Putamen (tissue), 1 donor: ENCODE results near the gene NDUFB11.

Experiments
- DNase-seq: peaks from one replicate; pipeline ENCODE4 v3.0.0-alpha.2; 2016; ENCODE audit warnings: low spot score

NDUFB11 gene

GRCh38 chrX:47174846-47175587 is 30.5 kb upstream of the NDUFB11 start:
- no peak for DNase-seq

DNA sequence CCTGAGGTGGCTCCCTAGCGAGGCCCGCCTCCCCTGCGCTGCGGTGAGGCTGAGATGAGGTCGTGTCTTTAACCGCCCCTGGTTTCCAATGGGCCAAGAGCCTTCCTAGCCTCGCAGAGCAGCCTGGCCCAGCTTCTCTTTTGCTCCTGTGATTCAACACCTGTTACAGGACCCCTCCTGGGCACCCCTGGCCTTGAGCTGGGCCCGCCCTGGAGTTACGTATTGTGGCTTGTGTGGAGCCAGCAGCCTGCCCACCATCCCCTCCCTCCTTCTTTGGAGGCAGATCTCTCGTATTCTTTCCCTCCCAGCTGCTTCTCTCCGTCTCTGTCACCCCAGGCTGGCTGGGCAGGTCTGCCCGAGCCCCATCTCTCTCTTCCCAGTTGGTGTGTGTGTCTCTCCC is 29.9 kb upstream of the NDUFB11 start:
- no peak for DNase-seq

DNA sequence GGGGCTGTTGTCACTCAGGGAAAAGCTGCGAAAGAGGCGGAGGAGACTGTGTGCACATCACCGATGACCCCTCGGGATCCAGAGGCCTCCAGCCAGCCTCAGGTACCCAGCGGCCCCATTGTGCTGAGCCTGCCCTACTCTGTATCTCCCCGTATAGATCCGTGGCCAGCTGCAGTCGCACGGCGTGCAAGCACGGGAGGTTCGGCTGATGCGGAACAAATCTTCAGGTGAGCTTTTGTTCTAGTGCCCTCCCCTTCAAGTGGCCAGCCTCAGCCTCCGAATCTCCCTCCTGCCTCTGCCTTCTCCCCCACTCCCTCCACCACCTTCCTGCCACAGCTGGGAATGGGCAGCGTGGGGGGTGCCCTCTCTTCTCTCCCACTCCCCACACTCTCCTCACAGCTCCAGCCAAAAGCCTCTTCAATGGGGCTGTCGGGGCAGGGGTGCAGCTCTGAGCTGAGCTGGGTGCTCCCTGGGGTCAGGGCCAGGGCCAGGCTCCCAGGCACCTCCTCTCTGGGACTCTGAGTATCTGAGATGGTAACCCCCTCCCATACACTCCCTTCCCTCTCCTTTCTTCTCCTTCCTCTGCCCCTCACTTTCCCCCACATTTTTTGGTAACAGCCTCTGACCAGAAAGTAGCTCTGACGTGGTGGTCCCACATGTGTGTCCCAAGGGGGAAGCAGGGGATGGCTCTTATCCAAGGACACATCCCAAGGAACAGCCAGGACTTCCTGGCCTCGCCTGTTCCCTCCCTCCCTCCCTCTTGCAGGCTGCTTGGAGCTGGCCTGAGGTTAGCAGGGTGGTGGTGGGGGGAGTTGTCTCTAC is 28.7 kb upstream of the NDUFB11 start:
- DNase-seq = no peak

- no peak for DNase-seq
These were observed 28.0 kb upstream of the NDUFB11 start for GRCh38 chrX:47172549-47172948.

GRCh38 chrX:47171996-47172395 is 27.5 kb upstream of the NDUFB11 start:
- DNase-seq = no peak

DNA sequence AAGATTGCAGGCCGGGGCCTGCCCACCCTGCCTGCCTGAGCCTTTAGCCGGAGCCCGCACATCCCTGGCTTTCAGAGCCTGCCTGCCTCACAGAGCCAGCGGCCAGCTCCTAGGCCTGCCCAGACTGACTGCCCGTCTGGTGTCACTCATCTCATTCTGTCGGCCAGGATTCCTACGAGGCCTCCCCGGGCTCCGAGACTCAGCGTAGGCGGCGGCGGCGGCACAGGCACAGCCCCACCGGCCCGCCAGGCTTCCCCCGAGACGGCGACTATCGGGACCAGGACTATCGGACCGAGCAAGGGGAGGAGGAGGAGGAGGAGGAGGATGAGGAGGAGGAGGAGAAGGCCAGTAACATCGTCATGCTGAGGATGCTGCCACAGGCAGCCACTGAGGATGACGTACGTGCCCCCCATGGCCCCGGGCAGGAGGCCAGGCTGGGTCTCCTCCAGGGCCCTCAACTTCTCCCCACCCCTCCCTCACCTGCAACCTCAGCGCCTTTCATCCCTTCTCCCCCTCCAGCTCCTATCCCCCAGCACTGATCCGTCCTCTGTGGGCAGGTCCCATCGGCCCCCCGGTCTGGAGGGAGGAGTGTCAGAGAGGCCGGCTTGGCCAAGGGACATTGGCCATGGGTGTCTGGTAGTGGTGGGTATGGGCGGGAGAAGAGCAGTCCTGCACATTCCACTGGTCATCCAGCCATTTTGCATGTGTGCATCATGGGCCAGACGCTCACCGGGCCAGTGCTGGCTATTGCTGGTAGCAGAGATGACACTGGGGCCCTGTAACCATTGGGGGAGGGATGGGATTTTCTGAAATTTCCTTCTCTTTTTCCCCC is 26.6 kb upstream of the NDUFB11 start:
- DNase-seq = no peak

- no peak for DNase-seq
These were observed 25.4 kb upstream of the NDUFB11 start for GRCh38 chrX:47169726-47170515.

DNA sequence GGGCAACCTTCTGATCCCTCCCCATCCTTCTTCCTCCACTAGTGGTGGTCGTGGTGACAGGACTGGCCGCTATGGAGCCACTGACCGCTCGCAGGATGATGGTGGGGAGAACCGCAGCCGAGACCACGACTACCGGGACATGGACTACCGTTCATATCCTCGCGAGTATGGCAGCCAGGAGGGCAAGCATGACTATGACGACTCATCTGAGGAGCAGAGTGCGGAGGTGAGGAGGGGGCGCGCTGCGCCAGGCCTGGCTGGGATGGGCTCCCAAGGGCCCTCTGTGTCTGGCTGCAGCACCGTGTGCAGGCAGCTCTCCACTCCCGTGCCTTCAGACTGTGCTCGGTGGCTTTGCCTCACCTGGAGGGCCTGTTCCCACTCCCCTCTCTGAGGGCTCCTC is 24.8 kb upstream of the NDUFB11 start:
- DNase-seq = no peak

DNA sequence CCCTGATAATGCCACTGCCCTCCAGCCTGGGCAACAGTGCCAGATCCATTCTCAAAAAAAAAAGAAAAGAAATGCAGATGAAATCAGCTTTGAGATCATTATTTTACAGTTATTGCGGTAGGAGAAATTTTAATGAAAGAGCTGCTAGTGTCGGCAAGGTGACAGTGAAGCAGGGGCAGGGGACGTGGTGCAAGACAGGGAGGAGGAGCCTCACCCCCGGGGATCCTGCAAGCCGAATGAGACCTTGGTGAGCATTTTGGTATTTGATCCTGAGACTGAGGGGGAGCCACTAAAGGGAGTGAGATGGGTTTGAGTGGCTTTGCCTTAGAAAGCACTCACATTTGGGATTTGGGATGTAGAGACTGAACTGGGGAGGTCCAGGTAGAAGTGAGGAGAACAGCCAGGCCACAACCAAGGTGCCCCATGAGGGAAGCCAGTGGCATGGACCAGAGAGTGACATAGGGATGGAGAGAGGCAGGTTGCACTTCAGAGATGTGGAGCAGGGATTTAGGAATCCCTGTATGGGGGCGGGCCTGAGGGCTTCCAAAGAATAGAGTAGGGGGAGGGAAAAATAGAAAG is 24.1 kb upstream of the NDUFB11 start:
- DNase-seq = no peak

GRCh38 chrX:47166126-47166525 is 21.6 kb upstream of the NDUFB11 start:
- no peak for DNase-seq

- no peak for DNase-seq
These were observed 19.9 kb upstream of the NDUFB11 start for GRCh38 chrX:47164420-47164819.

GRCh38 chrX:47162927-47163583 is 18.6 kb upstream of the NDUFB11 start:
- DNase-seq = no peak

DNA sequence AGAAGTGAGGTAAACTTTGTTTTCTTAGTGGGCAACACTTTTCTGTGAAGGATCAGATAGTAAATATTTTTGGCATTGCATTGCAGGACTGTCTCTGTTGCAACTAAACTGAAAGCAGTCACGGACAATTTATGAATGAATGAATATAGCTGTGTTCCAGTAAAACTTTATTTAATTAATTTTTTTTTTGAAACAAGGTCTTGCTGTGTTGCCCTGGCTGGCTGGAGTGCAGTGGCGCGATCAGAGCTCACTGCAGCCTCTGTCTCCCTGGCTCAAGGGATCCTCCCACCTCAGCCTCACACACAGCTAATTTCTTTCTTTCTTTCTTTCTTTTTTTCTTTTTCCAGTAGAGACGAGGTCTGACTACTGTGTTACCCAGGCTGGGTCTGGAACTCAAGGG is 16.3 kb upstream of the NDUFB11 start:
- DNase-seq = no peak

DNA sequence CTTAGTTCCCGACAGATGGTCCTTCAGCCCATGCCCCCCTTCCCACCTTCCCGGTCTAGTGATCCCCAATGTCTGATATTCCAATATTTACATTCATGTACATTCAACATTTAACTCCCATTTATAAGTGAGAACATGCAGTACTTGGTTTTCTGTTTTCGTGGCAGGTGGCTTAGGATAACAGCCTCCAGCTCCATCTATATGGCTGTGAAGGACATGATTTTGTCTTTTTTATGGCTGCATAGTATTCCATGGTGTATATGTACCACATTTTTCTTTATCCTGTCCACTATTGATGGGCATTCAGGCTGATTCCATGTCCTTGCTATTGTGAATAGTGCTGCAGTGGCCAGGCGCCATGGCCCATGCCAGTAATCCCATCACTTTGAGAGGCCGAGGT is 14.3 kb upstream of the NDUFB11 start:
- DNase-seq = no peak

- DNase-seq = no peak
These were observed 13.6 kb upstream of the NDUFB11 start for GRCh38 chrX:47158131-47158530.

GRCh38 chrX:47156611-47157520 is 12.4 kb upstream of the NDUFB11 start:
- DNase-seq = no peak

- DNase-seq = no peak
These were observed 6.9 kb upstream of the NDUFB11 start for GRCh38 chrX:47151435-47151834.

- no peak for DNase-seq
These were observed 4.4 kb upstream of the NDUFB11 start for GRCh38 chrX:47148946-47149345.

DNA sequence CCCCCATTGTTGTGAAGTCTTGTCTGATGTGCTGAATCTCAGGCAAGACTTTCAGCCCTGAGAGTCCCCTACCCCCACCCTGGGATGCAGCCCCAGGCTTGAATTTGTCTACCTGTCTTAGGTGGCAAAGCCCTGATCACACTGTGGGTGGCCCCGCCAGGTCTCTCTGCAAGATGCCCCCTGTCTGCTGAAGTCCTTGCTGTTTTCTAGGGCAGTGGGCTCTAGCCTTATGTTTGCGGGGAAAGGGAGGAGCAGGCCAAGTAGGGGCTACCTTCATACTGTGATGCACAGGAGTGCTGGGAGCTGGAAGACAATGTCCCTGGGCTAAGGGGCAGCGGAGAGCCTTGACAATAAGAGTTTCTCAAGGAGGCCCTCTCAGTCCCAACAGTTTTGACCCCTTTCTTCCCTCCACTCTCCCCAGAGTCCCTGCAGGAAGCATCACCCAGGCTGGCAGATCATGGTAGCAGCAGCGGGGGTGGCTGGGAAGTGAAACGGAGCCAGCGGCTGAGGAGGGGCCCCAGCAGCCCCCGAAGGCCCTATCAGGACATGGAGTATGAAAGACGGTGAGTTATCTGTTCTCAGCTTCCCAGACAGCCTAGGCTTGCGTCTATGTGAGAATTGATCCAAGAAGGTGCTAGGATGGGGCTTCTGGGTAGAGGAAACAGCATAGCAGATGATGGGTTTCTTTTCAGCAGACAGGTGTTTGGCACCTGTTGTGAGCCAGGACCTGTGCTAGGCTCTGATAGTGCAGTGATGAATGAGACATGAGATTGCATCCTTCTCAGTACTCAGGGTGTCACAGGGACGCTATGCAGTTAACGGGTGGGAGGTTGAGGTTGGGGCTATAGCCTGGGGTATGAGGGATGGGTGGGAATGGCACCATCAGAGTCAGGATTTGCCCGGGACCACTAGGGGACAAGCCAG is 2.7 kb upstream of the NDUFB11 start:
- DNase-seq = no peak
